Nasal cavity respiratory epithelium epithelial cell of viscerocranial mucosa (primary cell): ENCODE results near the gene LACTBL1. TPM values are rescaled to one million over a fixed set of nuclear protein-coding genes. Genes with fewer than 3 reads are reported as not detected.

Source experiments
- total RNA-seq: library from RNA; depleted of rRNA; stranded (reverse); fragments of >200 nt; gene quantifications from 2 replicates; pipeline ENCODE4 v1.2.3, GENCODE V29; 2014

The LACTBL1 gene, protein sequence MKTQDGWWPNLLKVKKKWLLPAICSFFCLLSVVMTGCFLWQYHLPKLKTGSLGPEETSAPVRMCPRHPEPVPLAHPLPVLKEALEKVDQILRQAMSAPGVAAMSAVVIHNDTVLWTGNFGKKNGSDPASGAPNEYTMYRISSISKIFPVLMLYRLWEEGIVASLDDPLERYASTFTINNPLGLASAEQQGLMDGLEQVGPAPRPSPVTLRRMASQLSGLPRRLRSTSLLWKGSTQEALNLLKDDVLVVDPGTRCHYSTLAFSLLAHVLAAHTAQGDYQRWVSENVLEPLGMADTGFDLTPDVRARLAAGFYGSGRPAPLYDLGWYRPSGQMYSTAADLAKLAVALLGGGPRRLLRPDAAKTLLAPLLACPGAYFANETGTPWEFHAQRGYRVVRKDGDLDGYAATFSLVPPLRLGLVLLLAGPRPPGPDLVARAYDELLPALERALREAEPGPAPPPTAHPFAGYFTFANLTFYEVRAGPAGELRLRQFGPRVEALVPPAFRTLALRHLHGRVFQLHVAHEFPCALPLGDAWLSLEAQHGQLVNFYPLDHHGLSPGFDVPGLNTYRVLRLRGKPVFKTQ
- total RNA-seq, result not detected in 2 replicates

DNA sequence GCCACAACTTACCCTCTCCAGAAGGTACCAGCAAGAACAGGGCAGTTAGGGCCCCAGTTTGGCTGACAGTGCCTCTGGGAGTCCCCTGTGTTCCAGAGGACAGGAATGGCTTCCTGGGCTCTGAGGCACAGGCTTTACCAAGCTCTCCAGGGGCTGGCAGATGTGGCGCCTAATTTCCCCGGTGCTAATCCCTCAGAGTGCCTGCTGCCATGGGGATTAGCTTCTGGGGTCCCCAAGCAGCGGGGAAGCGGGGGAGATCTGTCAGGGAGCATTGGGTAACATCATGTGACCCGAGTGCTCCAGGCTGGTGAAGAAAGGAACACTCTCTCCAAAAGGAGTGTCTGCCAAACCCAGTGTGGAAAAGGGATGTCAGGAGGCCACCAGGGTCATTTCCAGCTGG, at the start of gene LACTBL1:
Gene LACTBL1 (minus strand): TSS at position 107 of the 400 bp plus-strand sequence. CDS start 550 bp downstream, outside the sequence.

DNA sequence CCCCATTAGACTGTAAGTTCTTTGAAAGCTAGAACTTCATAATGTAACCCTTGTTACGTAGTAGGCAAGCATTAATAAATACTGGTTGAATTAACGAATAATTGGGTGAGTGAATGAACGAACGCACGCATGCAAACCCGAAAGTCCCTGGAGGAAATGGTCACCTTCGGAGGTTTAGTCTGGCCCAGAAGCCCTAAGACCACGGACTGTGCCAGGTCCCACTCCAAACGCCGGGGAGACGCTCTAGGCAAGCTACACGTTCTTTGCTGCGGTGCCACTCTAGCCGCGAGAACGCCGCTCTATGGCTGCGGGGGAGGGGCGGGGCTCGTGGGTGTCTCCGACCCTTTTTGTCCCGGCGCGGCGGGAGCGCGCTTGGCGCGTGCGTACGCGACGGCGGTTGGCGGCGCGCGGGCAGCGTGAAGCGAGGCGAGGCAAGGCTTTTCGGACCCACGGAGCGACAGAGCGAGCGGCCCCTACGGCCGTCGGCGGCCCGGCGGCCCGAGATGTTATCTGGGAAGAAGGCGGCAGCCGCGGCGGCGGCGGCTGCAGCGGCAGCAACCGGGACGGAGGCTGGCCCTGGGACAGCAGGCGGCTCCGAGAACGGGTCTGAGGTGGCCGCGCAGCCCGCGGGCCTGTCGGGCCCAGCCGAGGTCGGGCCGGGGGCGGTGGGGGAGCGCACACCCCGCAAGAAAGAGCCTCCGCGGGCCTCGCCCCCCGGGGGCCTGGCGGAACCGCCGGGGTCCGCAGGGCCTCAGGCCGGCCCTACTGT, 46.6 kb upstream of the LACTBL1 start, which contains the start of gene KDM1A:
Gene KDM1A (plus strand): TSS at position 375 of the 769 bp plus-strand sequence. CDS start 129 bp downstream, at position 504.

Other genes starting within 250 kb of the LACTBL1 start
- not detected in 2 replicates for gene TEX46, start 43.0 kb upstream of the LACTBL1 start, total RNA-seq
- gene KDM1A, start 46.6 kb upstream of the LACTBL1 start, total RNA-seq, result 80.3 and 106 TPM in 2 replicates
- gene LUZP1, start 196.0 kb upstream of the LACTBL1 start, total RNA-seq, result 32.5 and 69.3 TPM in 2 replicates
- gene HTR1D, start 244.6 kb upstream of the LACTBL1 start, total RNA-seq, result under 0.01 and 0.07 TPM in 2 replicates